ENCODE data around the gene SIGLEC12.

The SIGLEC12 gene

GRCh38 chr19:51476164-51476563, 25.4 kb downstream of the SIGLEC12 start:
- no peak overlapping the region for H3K4me3 ChIP-seq (ENCODE audit: insufficient read depth in 1 of 2, low read depth in 1 of 2, low read length in 2 of 2)
- no peak overlapping the region for H2BK5ac ChIP-seq (ENCODE audit: low read depth, low read length, poor library complexity, severe bottlenecking)
- H2BK120ac ChIP-seq (ENCODE audit: low read depth, low read length), result no peak overlapping the region
- no peak for DNase-seq
- H3K79me1 ChIP-seq (replicated peaks; ENCODE audit: low read length, poor library complexity, severe bottlenecking), result no peaks in the 10 kb centered on the region
- no peak overlapping the region for H3K9ac ChIP-seq (ENCODE audit: low read length)
- H3K27ac ChIP-seq (ENCODE audit: low read length, poor library complexity, severe bottlenecking), result no peak overlapping the region
- H3K14ac ChIP-seq (ENCODE audit: low read length in 2 of 2), result no peak overlapping the region
- H2AFZ ChIP-seq (ENCODE audit: low read depth, low read length), result no peak overlapping the region
- H3K18ac ChIP-seq (ENCODE audit: low read depth in 1 of 2, low read length in 2 of 2), result no peak overlapping the region
- no peak overlapping the region for H2BK15ac ChIP-seq (ENCODE audit: low read depth, poor library complexity, severe bottlenecking)
- no peaks in the 10 kb centered on the region for H3K9me3 ChIP-seq (ENCODE audit: control insufficient read depth, low read length)
- H3K4ac ChIP-seq (ENCODE audit: low read depth in 1 of 2, low read length in 2 of 2), result no peak overlapping the region
- H3K4me2 ChIP-seq (ENCODE audit: low read length, poor library complexity, severe bottlenecking), result no peak overlapping the region
- no peaks in the 10 kb centered on the region for H3K4me1 ChIP-seq (ENCODE audit: control insufficient read depth, insufficient read depth, low read depth, low read length)
- H3K23ac ChIP-seq (ENCODE audit: low read length in 2 of 2), result no peak overlapping the region
- H3K36me3 ChIP-seq (ENCODE audit: control insufficient read depth in 1 of 2, insufficient read depth in 2 of 2, low read depth in 1 of 2, low read length in 2 of 2), result no peaks in the 10 kb centered on the region
- no peak overlapping the region for H2AK5ac ChIP-seq (ENCODE audit: low read length, severe bottlenecking)
- no peak overlapping the region for H4K91ac ChIP-seq (ENCODE audit: low read length)
- H2BK12ac ChIP-seq (ENCODE audit: low read length in 2 of 2), result no peak overlapping the region
- H3K27me3 ChIP-seq (ENCODE audit: control insufficient read depth in 1 of 2, insufficient read depth in 1 of 2, low read length in 2 of 2), result peaks cover 0 to 22% of the 10 kb centered on the region in 2 experiments
- H4K8ac ChIP-seq (ENCODE audit: low read length), result no peak overlapping the region
- WGBS, result 90% methylated on average over 3 of the region's 3 CpGs

GRCh38 chr19:51473009-51473707, 28.4 kb downstream of the SIGLEC12 start:
- no peak overlapping the region for H3K18ac ChIP-seq (ENCODE audit: low read depth in 1 of 2, low read length in 2 of 2)
- no peaks in the 10 kb centered on the region for H3K79me1 ChIP-seq (replicated peaks; ENCODE audit: low read length, poor library complexity, severe bottlenecking)
- H3K9ac ChIP-seq (ENCODE audit: low read length), result no peak overlapping the region
- H3K14ac ChIP-seq (ENCODE audit: low read length in 2 of 2), result no peak overlapping the region
- H3K27ac ChIP-seq (ENCODE audit: low read length, poor library complexity, severe bottlenecking), result no peak overlapping the region
- no peak overlapping the region for H2BK12ac ChIP-seq (ENCODE audit: low read length in 2 of 2)
- no peak overlapping the region for H4K91ac ChIP-seq (ENCODE audit: low read length)
- H4K8ac ChIP-seq (ENCODE audit: low read length), result no peak overlapping the region
- H2BK120ac ChIP-seq (ENCODE audit: low read depth, low read length), result no peak overlapping the region
- no peak overlapping the region for H2BK15ac ChIP-seq (ENCODE audit: low read depth, poor library complexity, severe bottlenecking)
- H3K27me3 ChIP-seq (ENCODE audit: control insufficient read depth in 1 of 2, insufficient read depth in 1 of 2, low read length in 2 of 2), result peaks cover 0 to 30% of the 10 kb centered on the region in 2 experiments
- no peak overlapping the region for H3K4me3 ChIP-seq (ENCODE audit: insufficient read depth in 1 of 2, low read depth in 1 of 2, low read length in 2 of 2)
- no peak overlapping the region for H3K4ac ChIP-seq (ENCODE audit: low read depth in 1 of 2, low read length in 2 of 2)
- WGBS, result 60% methylated on average over 4 of the region's 7 CpGs
- H2AK5ac ChIP-seq (ENCODE audit: low read length, severe bottlenecking), result no peak overlapping the region
- peak; percentile 48 for DNase-seq
- no peak overlapping the region for H2BK5ac ChIP-seq (ENCODE audit: low read depth, low read length, poor library complexity, severe bottlenecking)
- H3K4me1 ChIP-seq (ENCODE audit: control insufficient read depth, insufficient read depth, low read depth, low read length), result no peaks in the 10 kb centered on the region
- no peak overlapping the region for H3K23ac ChIP-seq (ENCODE audit: low read length in 2 of 2)
- no peaks in the 10 kb centered on the region for H3K9me3 ChIP-seq (ENCODE audit: control insufficient read depth, low read length)
- no peak overlapping the region for H3K4me2 ChIP-seq (ENCODE audit: low read length, poor library complexity, severe bottlenecking)
- no peaks in the 10 kb centered on the region for H3K36me3 ChIP-seq (ENCODE audit: control insufficient read depth in 1 of 2, insufficient read depth in 2 of 2, low read depth in 1 of 2, low read length in 2 of 2)
- no peak overlapping the region for H2AFZ ChIP-seq (ENCODE audit: low read depth, low read length)

- Histone ChIP-seq H3K4me3 (ENCODE audit: insufficient read depth in 1 of 2, low read depth in 1 of 2, low read length in 2 of 2) (no peak overlapping the region), H3K9ac (ENCODE audit: low read length) (no peak overlapping the region), H2AFZ (ENCODE audit: low read depth, low read length) (no peak overlapping the region), H4K91ac (ENCODE audit: low read length) (no peak overlapping the region), H3K14ac (ENCODE audit: low read length in 2 of 2) (no peak overlapping the region), H2BK120ac (ENCODE audit: low read depth, low read length) (no peak overlapping the region), H2BK5ac (ENCODE audit: low read depth, low read length, poor library complexity, severe bottlenecking) (no peak overlapping the region), H3K36me3 (ENCODE audit: control insufficient read depth in 1 of 2, insufficient read depth in 2 of 2, low read depth in 1 of 2, low read length in 2 of 2) (no peaks in the 10 kb centered on the region), H4K8ac (ENCODE audit: low read length) (no peak overlapping the region), H3K9me3 (ENCODE audit: control insufficient read depth, low read length) (no peaks in the 10 kb centered on the region), H3K18ac (ENCODE audit: low read depth in 1 of 2, low read length in 2 of 2) (no peak overlapping the region), H2AK5ac (ENCODE audit: low read length, severe bottlenecking) (no peak overlapping the region), H2BK15ac (ENCODE audit: low read depth, poor library complexity, severe bottlenecking) (no peak overlapping the region), H3K27me3 (ENCODE audit: control insufficient read depth in 1 of 2, insufficient read depth in 1 of 2, low read length in 2 of 2) (peaks cover 0 to 36% of the 10 kb centered on the region in 2 experiments), H3K4me1 (ENCODE audit: control insufficient read depth, insufficient read depth, low read depth, low read length) (no peaks in the 10 kb centered on the region), H3K4me2 (ENCODE audit: low read length, poor library complexity, severe bottlenecking) (no peak overlapping the region), H3K79me1 (replicated peaks; ENCODE audit: low read length, poor library complexity, severe bottlenecking) (no peaks in the 10 kb centered on the region), H2BK12ac (ENCODE audit: low read length in 2 of 2) (no peak overlapping the region), H3K4ac (ENCODE audit: low read depth in 1 of 2, low read length in 2 of 2) (no peak overlapping the region), H3K23ac (ENCODE audit: low read length in 2 of 2) (no peak overlapping the region), H3K27ac (ENCODE audit: low read length, poor library complexity, severe bottlenecking) (no peak overlapping the region)
- WGBS, result 53% methylated on average over 3 of the region's 4 CpGs
- no peak for DNase-seq
These were observed 29.0 kb downstream of the SIGLEC12 start for GRCh38 chr19:51472607-51473006.

- no peak for DNase-seq
- Histone ChIP-seq H3K27ac (ENCODE audit: low read length, poor library complexity, severe bottlenecking) (no peak overlapping the region), H2BK15ac (ENCODE audit: low read depth, poor library complexity, severe bottlenecking) (no peak overlapping the region), H3K79me1 (replicated peaks; ENCODE audit: low read length, poor library complexity, severe bottlenecking) (no peaks in the 10 kb centered on the region), H3K23ac (ENCODE audit: low read length in 2 of 2) (no peak overlapping the region), H3K18ac (ENCODE audit: low read depth in 1 of 2, low read length in 2 of 2) (no peak overlapping the region), H2AFZ (ENCODE audit: low read depth, low read length) (no peak overlapping the region), H2BK120ac (ENCODE audit: low read depth, low read length) (no peak overlapping the region), H2AK5ac (ENCODE audit: low read length, severe bottlenecking) (no peak overlapping the region), H3K4me2 (ENCODE audit: low read length, poor library complexity, severe bottlenecking) (no peak overlapping the region), H4K91ac (ENCODE audit: low read length) (no peak overlapping the region), H3K4ac (ENCODE audit: low read depth in 1 of 2, low read length in 2 of 2) (no peak overlapping the region), H3K9me3 (ENCODE audit: control insufficient read depth, low read length) (no peaks in the 10 kb centered on the region), H2BK12ac (ENCODE audit: low read length in 2 of 2) (no peak overlapping the region), H3K9ac (ENCODE audit: low read length) (no peak overlapping the region), H3K4me1 (ENCODE audit: control insufficient read depth, insufficient read depth, low read depth, low read length) (no peaks in the 10 kb centered on the region), H3K4me3 (ENCODE audit: insufficient read depth in 1 of 2, low read depth in 1 of 2, low read length in 2 of 2) (no peak overlapping the region), H3K27me3 (ENCODE audit: control insufficient read depth in 1 of 2, insufficient read depth in 1 of 2, low read length in 2 of 2) (peaks cover 0 to 40% of the 10 kb centered on the region in 2 experiments), H3K36me3 (ENCODE audit: control insufficient read depth in 1 of 2, insufficient read depth in 2 of 2, low read depth in 1 of 2, low read length in 2 of 2) (no peaks in the 10 kb centered on the region), H4K8ac (ENCODE audit: low read length) (no peak overlapping the region), H3K14ac (ENCODE audit: low read length in 2 of 2) (no peak overlapping the region), H2BK5ac (ENCODE audit: low read depth, low read length, poor library complexity, severe bottlenecking) (no peak overlapping the region)
- WGBS, result 83% methylated on average over 1 of the region's 1 CpG
These were observed 30.1 kb downstream of the SIGLEC12 start for GRCh38 chr19:51471527-51471926.

Measured in mesenchymal stem cell (in vitro differentiated cells and primary cell).